Cardiac fibroblast (primary cell): Measurements from ENCODE around the gene IPCEF1.
A peak's percentile ranks its signal among the peaks of the same experiment; 100 is the strongest.
"Not testable (repeated sequence)": the region's sequence is repeated elsewhere in the genome, so short reads cannot be mapped to it uniquely, and the experiment has no call there.

Experiments used
- DNase-seq, 2 donors: peaks; one replicate each; pipeline versions ENCODE4 v3.0.0 to v3.0.0-alpha.2; 2010; ENCODE audit warnings: low read depth in 2 of 2
- H3K4me3 ChIP-seq, 2 donors: replicated peaks in 1 of 2; 1 replicate in 1 of 2; 2 replicates in 1 of 2; pipeline ENCODE4 v1.5.1; 2011; ENCODE audit warnings: low read depth in 2 of 2, low read length in 2 of 2, mild to moderate bottlenecking in 2 of 2, moderate library complexity in 1 of 2
- TF ChIP-seq, protein P1 (sequence below): IDR thresholded peaks from one replicate; pipeline ENCODE4 v1.5.1; 2011; ENCODE audit warnings: low read depth, mild to moderate bottlenecking, low read length, inconsistent platforms

Gene IPCEF1

GRCh38 chr6:154209555-154209954 lies 147.0 kb downstream of the IPCEF1 start:
- TF ChIP-seq, protein P1, sequence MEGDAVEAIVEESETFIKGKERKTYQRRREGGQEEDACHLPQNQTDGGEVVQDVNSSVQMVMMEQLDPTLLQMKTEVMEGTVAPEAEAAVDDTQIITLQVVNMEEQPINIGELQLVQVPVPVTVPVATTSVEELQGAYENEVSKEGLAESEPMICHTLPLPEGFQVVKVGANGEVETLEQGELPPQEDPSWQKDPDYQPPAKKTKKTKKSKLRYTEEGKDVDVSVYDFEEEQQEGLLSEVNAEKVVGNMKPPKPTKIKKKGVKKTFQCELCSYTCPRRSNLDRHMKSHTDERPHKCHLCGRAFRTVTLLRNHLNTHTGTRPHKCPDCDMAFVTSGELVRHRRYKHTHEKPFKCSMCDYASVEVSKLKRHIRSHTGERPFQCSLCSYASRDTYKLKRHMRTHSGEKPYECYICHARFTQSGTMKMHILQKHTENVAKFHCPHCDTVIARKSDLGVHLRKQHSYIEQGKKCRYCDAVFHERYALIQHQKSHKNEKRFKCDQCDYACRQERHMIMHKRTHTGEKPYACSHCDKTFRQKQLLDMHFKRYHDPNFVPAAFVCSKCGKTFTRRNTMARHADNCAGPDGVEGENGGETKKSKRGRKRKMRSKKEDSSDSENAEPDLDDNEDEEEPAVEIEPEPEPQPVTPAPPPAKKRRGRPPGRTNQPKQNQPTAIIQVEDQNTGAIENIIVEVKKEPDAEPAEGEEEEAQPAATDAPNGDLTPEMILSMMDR: no peak
- no peak overlapping the region for H3K4me3 ChIP-seq
- DNase-seq: no peak

DNA sequence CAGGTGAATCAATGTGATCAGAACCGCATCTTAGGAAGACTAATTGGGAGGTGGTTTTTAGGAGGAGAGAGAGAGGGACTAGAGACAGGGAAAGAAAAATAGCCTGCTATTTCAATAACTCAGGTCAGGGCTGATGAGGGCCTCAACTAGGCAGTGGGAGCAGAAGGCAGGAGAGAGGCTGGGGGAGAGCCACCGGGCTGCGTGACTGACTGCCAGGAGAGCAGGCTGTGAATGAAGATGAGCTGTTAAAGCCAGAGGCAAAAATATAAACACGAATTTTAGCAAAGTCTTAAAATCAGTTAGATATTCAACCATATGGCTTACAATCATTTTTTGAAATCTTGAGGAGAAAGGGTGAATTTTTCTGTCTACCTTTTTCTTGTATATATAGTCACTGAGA lies 149.6 kb downstream of the IPCEF1 start:
- H3K4me3 ChIP-seq: no peak overlapping the region
- no peak for DNase-seq
- TF ChIP-seq, protein P1: no peak

- no peak for DNase-seq
- H3K4me3 ChIP-seq: no peak overlapping the region
- TF ChIP-seq, protein P1: no peak
These were observed 150.5 kb downstream of the IPCEF1 start for GRCh38 chr6:154206141-154206540.

GRCh38 chr6:154202958-154203357 lies 153.6 kb downstream of the IPCEF1 start:
- TF ChIP-seq, protein P1: no peak
- no peak for DNase-seq
- no peak overlapping the region for H3K4me3 ChIP-seq

- no peak overlapping the region for H3K4me3 ChIP-seq
- no peak for DNase-seq
- TF ChIP-seq, protein P1: no peak
These were observed 154.3 kb downstream of the IPCEF1 start for GRCh38 chr6:154202339-154202738.

DNA sequence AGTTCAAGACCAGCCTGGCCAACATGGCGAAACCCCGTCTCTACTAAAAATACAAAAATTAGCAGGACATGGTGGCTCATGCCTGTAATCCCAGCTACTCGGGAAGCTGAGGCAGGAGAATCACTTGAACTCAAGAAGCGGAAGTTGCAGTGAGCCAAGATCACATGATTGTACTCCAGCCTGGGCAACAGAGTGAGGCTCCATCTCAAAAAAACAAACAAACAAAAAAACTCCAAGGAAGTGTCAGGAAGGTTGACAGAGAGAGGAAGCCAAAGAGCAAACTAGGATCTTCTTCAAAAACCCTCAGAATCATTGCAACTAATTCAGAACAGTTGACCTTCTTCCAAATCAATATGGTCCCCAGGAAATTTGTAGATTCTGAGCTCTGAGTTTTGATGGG lies 154.9 kb downstream of the IPCEF1 start:
- not testable (repeated sequence) for H3K4me3 ChIP-seq, DNase-seq

DNA sequence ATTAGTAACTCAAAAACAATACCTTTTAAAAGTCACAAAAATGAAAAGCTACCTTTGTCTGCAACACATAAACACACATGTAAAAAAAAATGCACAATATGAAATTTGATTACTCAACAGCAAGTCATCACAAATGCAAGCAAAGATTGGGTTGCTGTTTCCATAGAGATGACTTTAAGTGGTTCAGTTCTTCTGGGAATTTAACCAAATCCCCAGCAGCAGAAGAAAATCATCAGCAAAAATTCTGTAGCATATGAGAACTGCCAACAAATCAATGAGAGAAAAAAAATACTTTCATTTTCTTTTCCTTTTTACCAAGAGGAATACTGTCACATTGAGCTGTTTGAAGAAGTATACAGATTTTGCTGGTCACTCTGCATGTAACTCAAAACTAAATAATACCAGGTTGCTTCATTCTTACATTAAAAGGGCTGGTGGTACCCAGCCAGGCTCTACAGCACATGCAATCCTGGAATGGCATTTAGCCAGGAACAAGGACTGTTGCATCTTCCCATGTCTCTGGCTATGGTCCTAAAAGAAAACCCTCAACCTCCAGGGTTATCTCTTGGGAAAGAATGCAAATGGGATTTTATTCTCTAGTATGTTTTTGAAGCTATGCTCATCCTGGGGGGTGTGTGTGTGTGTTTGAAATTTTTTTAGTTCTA lies 159.3 kb downstream of the IPCEF1 start:
- TF ChIP-seq, protein P1: no peak
- no peak overlapping the region for H3K4me3 ChIP-seq
- peak; percentile 43 to 46 for DNase-seq
